Measurements from ENCODE around the gene RCL1. TPM values are rescaled to one million over a fixed set of nuclear protein-coding genes. Genes with fewer than 3 reads are reported as not detected.

Gene RCL1
- total RNA-seq, 1 donor from 2014 or later = 22.9 TPM

- Histone ChIP-seq H3K36me3 (peaks cover 18% of the 10 kb centered on the region), H3K9me3 (no peaks in the 10 kb centered on the region), H3K27ac (no peak overlapping the region), H3K4me1 (no peaks in the 10 kb centered on the region), H3K4me3 (no peak overlapping the region), H3K27me3 (ENCODE audit: low read depth) (no peaks in the 10 kb centered on the region)
- no peak for TF ChIP-seq CTCF (IDR thresholded peaks at IDR 0.05)
- no peak for DNase-seq
- intact Hi-C loops (cut with DNase I) = no loop called here
- no peak for ATAC-seq
These were observed 66.3 kb downstream of the RCL1 start for GRCh38 chr9:4859035-4859434.

DNA sequence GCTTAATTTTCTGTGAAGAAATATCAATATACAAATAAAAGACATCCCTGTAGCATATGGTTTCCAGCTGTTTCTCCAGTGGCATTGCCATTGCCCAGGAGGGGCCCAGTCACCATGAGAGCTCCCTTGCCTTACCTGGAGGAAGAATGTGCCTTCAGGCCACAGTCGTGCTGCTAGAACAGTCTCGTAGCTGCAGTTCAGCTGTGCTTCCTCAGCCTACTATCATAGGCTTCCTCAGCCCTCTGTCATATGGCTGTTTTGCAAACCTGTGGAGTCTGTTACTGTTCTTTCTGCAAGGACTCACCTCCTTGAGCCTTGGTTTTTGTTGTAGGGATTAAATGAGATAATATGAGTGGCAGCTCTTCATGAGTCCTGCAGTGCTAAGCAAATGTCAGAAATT is 67.6 kb downstream of the RCL1 start:
- Histone ChIP-seq H3K27ac (no peak overlapping the region), H3K4me3 (no peak overlapping the region), H3K27me3 (ENCODE audit: low read depth) (no peaks in the 10 kb centered on the region), H3K4me1 (no peaks in the 10 kb centered on the region), H3K9me3 (no peaks in the 10 kb centered on the region), H3K36me3 (peaks cover 15% of the 10 kb centered on the region)
- no peak for TF ChIP-seq CTCF (IDR thresholded peaks at IDR 0.05)
- intact Hi-C loops (cut with DNase I) = no loop called here
- DNase-seq (no peak), ATAC-seq (no peak)

GRCh38 chr9:4861145-4861544 is 68.4 kb downstream of the RCL1 start:
- Histone ChIP-seq H3K4me3 (no peak overlapping the region), H3K36me3 (peaks cover 15% of the 10 kb centered on the region), H3K27me3 (ENCODE audit: low read depth) (no peaks in the 10 kb centered on the region), H3K4me1 (no peaks in the 10 kb centered on the region), H3K27ac (no peak overlapping the region), H3K9me3 (no peaks in the 10 kb centered on the region)
- intact Hi-C loops (cut with DNase I) = no loop called here
- no peak for ATAC-seq
- no peak for TF ChIP-seq CTCF (IDR thresholded peaks at IDR 0.05)
- DNase-seq = no peak

GRCh38 chr9:4861736-4862451 is 69.2 kb downstream of the RCL1 start:
- intact Hi-C loops (cut with DNase I) = no loop called here
- Histone ChIP-seq H3K36me3 (peaks cover 15% of the 10 kb centered on the region), H3K4me3 (no peak overlapping the region), H3K9me3 (no peaks in the 10 kb centered on the region), H3K27ac (no peak overlapping the region), H3K27me3 (ENCODE audit: low read depth) (no peaks in the 10 kb centered on the region), H3K4me1 (no peaks in the 10 kb centered on the region)
- DNase-seq (no peak), ATAC-seq (no peak)
- TF ChIP-seq CTCF (IDR thresholded peaks at IDR 0.05) = no peak

DNA sequence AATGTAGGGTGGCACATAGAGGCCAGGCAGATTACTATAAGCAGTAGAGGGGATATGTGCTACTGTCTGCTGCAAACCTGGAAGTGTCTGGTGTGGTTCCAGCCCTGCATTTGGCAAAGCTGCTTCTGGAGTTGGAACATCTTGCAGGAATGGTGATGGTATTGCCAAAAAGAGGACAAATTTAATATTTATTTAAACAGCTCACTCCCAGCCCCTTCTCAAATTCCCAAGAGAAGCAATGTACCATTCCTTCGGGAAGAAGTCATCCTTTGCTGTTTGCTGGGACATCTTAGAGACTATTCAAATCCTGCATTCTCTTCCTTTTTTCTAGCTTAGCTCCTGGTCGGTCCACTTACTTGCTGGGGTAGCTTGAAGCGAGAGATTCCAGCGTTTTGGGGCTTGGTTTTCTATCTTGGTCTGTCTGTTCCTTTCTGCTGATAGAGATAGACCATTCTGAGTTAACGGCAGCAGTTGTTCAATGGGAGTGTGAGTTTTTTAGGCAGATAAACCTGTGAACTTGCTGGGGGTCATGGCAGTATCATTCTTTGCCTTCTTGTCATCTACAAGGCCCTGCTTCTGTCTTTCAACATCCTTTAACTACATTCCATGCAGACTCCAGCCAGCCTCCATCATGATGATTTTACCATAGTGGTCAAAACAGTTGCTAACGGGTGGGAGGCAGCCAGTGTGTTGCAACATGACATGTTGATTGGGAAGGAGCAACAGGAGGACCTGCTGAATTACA is 69.9 kb downstream of the RCL1 start:
- no peaks in the 10 kb centered on the region for H3K4me1 ChIP-seq
- no peak for DNase-seq

More for the DNA sequence above, 69.9 kb downstream of the RCL1 start:
- Histone ChIP-seq H3K4me3 (no peak overlapping the region), H3K27ac (no peak overlapping the region), H3K9me3 (no peaks in the 10 kb centered on the region), H3K27me3 (ENCODE audit: low read depth) (no peaks in the 10 kb centered on the region), H3K36me3 (peaks cover 15% of the 10 kb centered on the region)
- intact Hi-C loops (cut with DNase I) = no loop called here
- no peak for TF ChIP-seq CTCF (IDR thresholded peaks at IDR 0.05)
- ATAC-seq = no peak
